HAP-1 (cell line): ENCODE results near the gene PEX11A.
A peak's percentile ranks its signal among the peaks of the same experiment; 100 is the strongest.

ENCODE experiments used
- DNase-seq, 2 experiments: peaks; one replicate each; pipeline ENCODE4 v3.0.0-alpha.2; 2016 to 2020; ENCODE audit warnings: low spot score in 2 of 2
- H3K27me3 ChIP-seq: fragments of 250-450 bp; sonication (Bioruptor Pico); 2 replicates; pipeline ENCODE4 v1.5.1; 2020; ENCODE audit warnings: low read depth, mild to moderate bottlenecking, moderate library complexity
- H3K36me3 ChIP-seq: fragments of 250-450 bp; sonication (Bioruptor Pico); replicated peaks from 2 replicates; pipeline ENCODE4 v1.5.1; 2020; ENCODE audit warnings: mild to moderate bottlenecking
- H3K4me1 ChIP-seq: fragments of 250-450 bp; sonication (Bioruptor Pico); 2 replicates; pipeline ENCODE4 v1.5.1; 2020; ENCODE audit warnings: mild to moderate bottlenecking
- H3K4me3 ChIP-seq: fragments of 250-450 bp; sonication (Bioruptor Pico); 2 replicates; pipeline ENCODE4 v1.5.1; 2020; ENCODE audit warnings: mild to moderate bottlenecking, moderate library complexity
- H3K9me3 ChIP-seq: fragments of 250-450 bp; sonication (Bioruptor Pico); 2 replicates; pipeline ENCODE4 v1.5.1; 2020; ENCODE audit warnings: mild to moderate bottlenecking, moderate library complexity
- in situ Hi-C: fragments of 300-500 bp; cut with MboI; formaldehyde crosslinking; loops from 3 replicates; pipeline ENCODE4 v1.14.3; 2020; ENCODE audit warnings: low sequenced_read_pairs, inconsistent platforms, mixed read lengths

The PEX11A gene

DNA sequence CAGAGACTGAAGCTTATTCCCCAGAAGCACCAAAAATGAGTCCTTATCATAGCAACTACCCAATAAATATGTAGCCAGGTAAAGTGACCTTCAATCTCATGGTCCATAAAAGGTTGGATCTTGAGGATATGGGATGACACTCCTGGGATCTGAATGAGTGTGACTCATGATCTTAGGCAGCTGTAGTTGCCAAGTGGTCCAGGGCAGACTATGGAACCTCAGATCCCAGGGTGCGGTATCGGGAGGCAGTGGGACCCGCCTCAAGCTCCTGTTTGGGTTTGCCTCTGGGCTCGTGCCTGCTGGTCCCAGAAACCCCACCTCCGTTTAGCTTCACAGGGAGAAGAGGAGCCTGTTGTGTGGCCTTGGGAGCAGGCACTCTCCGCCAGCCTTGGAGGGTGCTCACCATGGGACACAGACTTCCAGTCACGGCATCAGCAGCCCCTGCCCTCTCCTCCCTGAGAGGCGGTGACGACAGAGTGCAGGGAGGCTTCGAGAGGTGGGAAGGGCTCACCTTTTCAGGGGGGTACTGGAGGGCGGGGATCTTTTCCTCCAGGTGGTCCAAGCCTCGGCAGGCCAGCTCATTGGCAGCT lies 19.5 kb downstream of the PEX11A start:
- in situ Hi-C loops: no loop called here
- H3K4me1 ChIP-seq: peaks cover under 1% of the 10 kb centered on the region; the same call in 1 of the 2 replicates
- H3K27me3 ChIP-seq: no peaks in the 10 kb centered on the region

DNA sequence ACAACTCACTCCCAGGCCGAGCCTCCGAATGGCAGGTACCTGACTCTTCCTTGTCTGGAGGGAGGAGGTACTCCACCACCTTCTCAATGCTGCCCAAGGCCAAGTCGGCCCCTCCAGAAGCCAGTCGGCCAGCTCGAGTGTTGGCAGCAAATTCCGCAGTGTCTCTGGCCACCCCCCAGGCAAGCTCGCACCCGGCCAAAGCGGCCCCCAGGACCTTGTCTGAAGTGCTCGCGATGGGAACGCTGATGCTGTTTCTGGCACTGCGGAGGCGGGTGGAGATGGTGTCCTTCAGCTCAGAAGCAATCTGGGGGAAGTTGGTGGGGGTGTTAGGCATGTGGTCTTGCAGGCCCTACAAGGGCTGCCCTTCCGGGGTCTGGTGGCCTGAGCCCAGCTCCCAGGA lies 20.6 kb downstream of the PEX11A start:
- DNase-seq: no peak
- Histone ChIP-seq H3K36me3 (no peaks in the 10 kb centered on the region), H3K4me1 (peaks cover 4% of the 10 kb centered on the region; the same call in 1 of the 2 replicates), H3K9me3 (no peaks in the 10 kb centered on the region), H3K4me3 (no peak overlapping the region), H3K27me3 (no peaks in the 10 kb centered on the region)
- in situ Hi-C loops: no loop called here

More for the DNA sequence above, 19.5 kb downstream of the PEX11A start:
- Histone ChIP-seq H3K4me3 (no peak overlapping the region), H3K9me3 (no peaks in the 10 kb centered on the region), H3K36me3 (no peaks in the 10 kb centered on the region)
- no peak for DNase-seq

DNA sequence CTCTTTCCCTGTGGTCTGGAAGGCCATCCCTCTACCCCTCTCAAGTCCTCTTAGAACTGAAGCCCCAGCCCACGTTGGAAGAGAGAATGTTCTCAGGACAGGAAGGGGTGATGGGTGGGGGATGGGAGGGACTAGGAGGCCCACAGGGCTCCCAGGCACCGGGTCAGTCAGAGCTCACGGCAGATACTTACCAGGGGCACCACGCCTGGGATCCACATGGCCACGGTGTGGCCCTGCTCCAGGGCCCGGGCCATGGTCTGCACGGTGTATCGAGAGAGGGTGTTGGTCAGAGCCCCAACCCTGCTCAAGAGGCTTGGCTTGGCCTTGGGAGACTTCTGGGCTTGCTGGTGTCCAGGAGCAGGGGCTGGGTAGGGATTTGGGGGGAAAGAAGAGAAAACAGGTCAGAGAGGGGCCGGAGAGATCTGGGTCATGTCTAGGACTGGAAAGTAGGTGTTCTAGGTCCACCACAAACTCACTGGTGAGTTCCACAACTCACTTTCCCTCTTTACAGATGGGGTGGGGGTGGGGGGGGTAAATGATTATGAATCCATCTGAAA lies 21.2 kb downstream of the PEX11A start:
- no peaks in the 10 kb centered on the region for H3K9me3 ChIP-seq
- H3K36me3 ChIP-seq: no peaks in the 10 kb centered on the region
- in situ Hi-C loops: no loop called here
- peaks cover 4% of the 10 kb centered on the region; the same call in 1 of the 2 replicates for H3K4me1 ChIP-seq
- no peak for DNase-seq
- H3K27me3 ChIP-seq: no peaks in the 10 kb centered on the region
- no peak overlapping the region for H3K4me3 ChIP-seq

DNA sequence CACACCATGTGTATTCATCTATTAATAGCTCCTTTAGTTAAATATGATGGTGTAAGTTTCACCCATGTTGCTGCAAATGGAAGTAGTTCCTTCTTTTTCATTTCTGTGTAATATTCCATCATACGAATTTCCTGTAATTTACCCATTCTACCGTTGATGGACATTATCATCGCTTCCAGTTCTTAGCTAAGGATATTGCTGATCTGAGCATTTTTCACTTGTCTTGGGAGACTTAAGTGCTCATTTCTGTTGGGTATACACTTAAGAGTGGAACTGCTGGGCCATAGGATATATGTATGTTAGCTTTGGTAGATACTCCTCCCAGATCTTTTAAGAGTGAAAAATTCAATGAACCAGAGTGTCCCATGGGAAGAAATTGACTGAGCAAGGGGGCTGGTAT lies 22.4 kb downstream of the PEX11A start:
- H3K4me1 ChIP-seq: peaks cover 4% of the 10 kb centered on the region; the same call in 1 of the 2 replicates
- DNase-seq: no peak
- no peaks in the 10 kb centered on the region for H3K36me3 ChIP-seq
- H3K9me3 ChIP-seq: no peaks in the 10 kb centered on the region
- H3K27me3 ChIP-seq: no peaks in the 10 kb centered on the region
- in situ Hi-C loops: no loop called here
- no peak overlapping the region for H3K4me3 ChIP-seq

DNA sequence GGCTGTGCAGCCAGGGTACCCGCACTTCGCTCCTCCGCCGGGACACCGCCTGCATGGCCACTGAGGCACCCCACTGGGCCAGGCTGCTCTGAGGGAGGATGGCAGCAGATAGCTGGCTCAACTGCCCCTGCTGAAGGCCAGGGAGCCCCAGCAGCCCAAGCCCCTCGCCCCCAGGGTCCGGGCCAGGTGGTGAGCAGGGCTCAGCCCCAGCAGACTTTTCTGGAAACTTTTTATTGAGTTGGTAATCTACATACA lies 22.9 kb downstream of the PEX11A start:
- H3K36me3 ChIP-seq: no peaks in the 10 kb centered on the region
- peaks cover 4% of the 10 kb centered on the region; the same call in 1 of the 2 replicates for H3K4me1 ChIP-seq
- no peaks in the 10 kb centered on the region for H3K9me3 ChIP-seq
- no peak for DNase-seq
- H3K27me3 ChIP-seq: no peaks in the 10 kb centered on the region
- no peak overlapping the region for H3K4me3 ChIP-seq
- in situ Hi-C loops: no loop called here

DNA sequence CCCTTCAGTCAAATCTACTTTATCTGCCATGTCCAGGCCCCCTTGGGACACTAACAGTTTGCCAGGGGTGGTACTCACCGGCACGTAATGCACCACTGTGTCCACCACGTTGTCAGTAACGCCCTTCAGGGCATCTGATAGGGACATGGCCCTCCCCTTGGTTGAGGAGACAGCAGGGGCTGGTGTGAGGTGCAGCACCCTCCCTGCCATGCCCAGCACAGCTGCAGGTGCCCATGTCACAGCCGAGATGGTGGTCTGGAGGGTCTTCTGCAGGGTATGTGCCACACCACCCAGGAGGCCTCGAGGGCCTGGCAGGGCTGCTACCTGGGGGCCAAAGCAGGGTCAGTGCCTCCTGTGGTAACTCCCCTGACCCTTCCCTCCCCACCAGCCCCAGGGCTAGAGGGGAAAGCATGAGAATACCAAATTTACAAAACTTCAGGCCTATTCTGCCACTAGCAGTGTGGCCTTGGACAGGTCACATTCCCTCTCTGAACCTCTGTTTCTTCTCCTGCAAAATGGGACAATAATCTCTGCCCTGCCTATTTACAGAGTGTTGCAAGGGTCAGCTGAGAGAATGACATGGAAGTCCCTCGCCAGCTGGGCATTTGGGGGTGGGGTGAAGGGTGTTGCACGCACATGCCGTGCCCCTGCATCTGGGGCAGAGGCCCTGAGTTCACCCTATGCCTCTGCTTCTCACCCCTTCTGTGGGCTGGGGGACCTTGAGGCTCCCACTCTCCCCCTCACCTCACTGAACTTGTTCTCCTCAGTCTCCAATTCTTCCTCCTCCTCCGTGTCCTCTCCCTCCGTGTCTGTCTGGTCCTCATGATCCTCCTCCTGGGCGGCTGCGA lies 23.5 kb downstream of the PEX11A start:
- H3K36me3 ChIP-seq: no peaks in the 10 kb centered on the region
- H3K27me3 ChIP-seq: no peaks in the 10 kb centered on the region
- H3K4me1 ChIP-seq: peaks cover 4% of the 10 kb centered on the region; the same call in 1 of the 2 replicates
- no peak for DNase-seq
- H3K4me3 ChIP-seq: no peak overlapping the region
- no peaks in the 10 kb centered on the region for H3K9me3 ChIP-seq
- in situ Hi-C loops: no loop called here

DNA sequence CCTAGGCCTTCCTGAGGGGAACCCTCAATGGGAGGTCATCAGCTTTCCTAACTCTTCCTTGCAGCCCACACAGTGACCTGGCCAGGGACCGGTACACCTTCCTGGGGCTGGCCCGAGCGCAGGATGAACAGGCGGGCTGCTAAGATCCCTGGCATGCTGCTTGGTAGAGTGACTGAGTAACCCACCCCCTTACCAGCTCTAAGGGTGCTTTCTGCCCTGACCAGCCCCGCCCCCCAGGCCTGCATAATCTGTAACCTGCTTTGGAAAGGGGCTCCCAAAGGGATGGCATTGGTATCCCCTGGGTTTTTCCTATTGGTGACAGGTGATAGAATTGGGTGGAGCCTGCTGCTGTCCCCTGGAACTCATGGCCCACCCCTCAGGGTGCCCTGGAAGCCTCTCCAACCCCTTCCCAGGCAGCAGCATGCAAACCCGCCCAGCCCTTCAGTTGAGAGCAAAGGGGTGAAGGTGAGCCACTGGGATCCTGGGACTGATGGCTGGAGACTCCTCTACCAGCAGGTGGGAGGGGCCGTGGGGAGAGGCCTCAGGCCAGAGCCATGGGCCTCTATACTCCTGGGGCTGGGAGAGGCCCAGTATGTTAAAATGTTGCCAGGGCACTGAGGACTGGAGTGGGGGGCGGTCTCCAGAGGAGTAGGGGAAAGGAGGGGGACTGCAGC lies 24.2 kb downstream of the PEX11A start:
- DNase-seq: no peak
- no peak overlapping the region for H3K4me3 ChIP-seq

DNA sequence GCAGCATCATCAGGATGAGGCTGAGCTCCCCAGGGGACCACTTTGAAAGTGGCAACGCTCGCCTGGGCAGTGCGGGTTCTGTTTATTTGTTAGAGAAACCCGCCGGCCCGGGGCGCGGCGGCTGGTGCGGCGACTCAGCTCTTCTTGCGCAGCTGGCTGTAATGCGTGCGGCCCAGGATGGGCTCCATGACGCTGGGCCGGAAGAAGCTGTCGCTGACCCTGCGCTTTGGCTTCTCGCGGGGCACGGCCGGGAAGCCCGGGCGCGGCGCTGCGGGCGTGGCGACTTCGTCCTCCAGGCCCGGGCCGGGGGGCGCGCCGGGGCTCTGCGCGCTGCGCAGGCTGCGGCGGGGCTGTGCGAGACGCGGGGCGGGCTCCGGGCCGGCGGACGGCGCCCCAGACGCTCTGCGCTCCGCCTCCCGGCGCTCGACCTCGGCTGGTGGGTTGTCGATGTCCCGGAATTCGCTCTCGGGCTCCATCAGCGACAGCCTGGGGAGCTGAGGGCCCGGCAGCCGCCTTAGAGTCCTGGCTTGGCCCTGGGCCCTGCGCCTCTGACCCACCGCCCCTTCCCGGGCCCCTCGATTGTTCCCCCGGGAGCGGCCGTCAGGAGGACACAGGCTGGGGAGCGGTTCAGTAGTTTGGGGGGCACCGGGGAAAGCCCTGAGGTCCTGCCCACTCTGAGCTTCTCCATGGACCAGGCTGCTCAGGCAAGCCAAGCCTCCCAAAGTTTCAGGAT lies 24.9 kb downstream of the PEX11A start:
- peak in 1 of 2 experiments; percentile 61 for DNase-seq
- in situ Hi-C loops: no loop called here
- Histone ChIP-seq H3K4me3 (peak overlapping the region; percentile 17), H3K36me3 (no peaks in the 10 kb centered on the region), H3K4me1 (peaks cover 4% of the 10 kb centered on the region; the same call in 1 of the 2 replicates), H3K9me3 (no peaks in the 10 kb centered on the region), H3K27me3 (no peaks in the 10 kb centered on the region)

More for the DNA sequence above, 24.2 kb downstream of the PEX11A start:
- Histone ChIP-seq H3K36me3 (no peaks in the 10 kb centered on the region), H3K9me3 (no peaks in the 10 kb centered on the region), H3K4me1 (peaks cover 4% of the 10 kb centered on the region; the same call in 1 of the 2 replicates), H3K27me3 (no peaks in the 10 kb centered on the region)
- in situ Hi-C loops: no loop called here

DNA sequence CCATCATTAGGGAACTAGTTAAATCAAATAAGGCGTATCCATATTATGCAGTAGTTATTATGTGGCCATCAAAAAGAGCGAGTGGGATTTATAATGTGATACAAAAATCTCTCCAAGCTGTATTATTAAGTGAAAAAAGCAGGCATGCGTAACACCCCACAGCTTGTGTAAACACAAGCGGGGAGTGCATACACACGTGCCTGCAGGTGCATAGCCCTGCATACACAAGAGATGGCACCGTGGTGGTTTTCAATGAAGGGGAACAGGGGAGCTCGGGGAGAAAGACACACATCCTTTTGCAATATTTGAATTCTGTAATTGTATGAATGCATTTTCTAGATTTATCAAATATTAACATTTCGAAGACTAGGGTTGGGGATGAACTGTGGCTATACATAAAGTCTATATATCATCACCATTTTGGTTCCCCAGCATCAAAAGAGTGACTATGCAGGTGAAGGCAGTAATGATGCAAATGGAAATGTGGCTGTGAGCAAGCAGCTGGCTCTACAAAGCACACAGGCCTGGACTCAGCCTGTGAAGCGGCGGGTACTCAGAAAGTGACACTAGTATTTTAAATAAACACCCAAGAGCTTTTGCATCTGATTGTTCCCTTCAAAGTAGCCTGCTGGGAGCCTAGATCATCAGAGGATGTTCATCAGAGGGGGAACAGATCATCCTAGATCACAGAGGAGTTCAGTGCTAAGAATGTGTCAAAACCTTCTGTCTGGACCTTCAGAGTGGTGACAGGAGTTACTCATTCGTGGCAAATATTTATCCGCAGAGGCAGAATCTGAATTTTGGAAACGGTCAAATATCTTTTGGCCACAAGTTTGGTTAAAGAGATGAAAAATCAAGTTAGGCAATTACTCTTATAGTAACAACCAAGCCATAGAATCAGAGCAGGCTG lies 25.9 kb downstream of the PEX11A start:
- H3K36me3 ChIP-seq: no peaks in the 10 kb centered on the region
- DNase-seq: no peak
- in situ Hi-C loops: no loop called here
- H3K4me3 ChIP-seq: no peak overlapping the region
- peaks cover 4% of the 10 kb centered on the region; the same call in 1 of the 2 replicates for H3K4me1 ChIP-seq
- H3K27me3 ChIP-seq: no peaks in the 10 kb centered on the region
- no peaks in the 10 kb centered on the region for H3K9me3 ChIP-seq

DNA sequence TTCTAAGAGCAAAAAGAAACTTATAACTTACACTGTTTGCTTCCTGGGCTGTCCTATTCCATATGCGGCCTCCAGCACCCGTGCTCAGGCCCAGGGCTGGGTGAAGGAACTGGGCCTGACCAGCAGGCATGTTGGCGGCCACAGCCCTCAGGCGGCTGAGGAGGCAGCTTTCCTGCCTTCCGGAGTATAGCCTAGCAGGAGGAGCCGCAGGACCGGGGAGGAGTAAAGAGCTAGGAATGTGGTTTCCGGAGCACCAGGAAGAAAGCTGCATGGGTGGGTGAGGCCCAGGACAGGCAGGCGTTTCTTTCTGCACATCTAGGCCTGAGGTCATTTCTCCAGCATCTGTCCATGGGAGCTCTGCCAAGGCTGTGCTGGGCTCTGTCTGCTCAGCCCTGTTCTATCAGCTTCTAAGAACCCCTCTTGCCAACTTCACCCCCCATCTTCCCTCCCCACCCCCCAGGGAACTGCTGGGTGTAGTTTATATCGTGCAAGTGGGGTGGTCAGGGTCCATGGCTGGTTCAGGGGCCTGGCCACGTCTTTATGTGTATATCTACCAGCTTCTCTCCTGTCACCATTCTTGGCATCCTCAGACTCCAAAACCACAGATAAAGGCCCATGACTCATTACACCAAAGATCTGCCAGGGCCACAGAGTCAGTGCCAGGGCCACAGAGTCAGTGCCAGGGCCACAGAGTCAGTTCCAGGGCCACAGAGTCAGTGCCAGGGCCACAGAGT lies 27.5 kb downstream of the PEX11A start:
- DNase-seq: no peak
- no peaks in the 10 kb centered on the region for H3K9me3 ChIP-seq
- in situ Hi-C loops: no loop called here
- peaks cover 4% of the 10 kb centered on the region; the same call in 1 of the 2 replicates for H3K4me1 ChIP-seq
- H3K27me3 ChIP-seq: no peaks in the 10 kb centered on the region
- no peaks in the 10 kb centered on the region for H3K36me3 ChIP-seq
- H3K4me3 ChIP-seq: no peak overlapping the region

DNA sequence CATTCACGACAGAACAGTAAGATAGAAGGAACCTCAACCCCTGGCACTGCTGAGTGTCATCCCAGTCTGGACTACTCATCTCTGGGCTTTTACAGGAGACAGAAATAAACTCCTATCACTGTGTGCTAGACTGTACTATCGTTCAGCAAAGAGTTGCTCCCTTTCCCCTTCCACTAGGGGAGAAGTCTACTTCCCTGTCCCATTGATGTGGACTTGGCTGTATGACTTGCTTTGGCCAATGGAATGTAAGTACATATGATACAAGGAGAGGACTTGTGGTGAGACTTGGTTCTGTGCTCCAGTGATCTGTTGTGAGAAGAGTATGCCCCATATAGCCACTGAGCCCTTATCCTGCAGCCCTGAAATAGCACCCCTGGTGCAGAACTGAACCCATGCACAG lies 30.0 kb downstream of the PEX11A start:
- no peaks in the 10 kb centered on the region for H3K9me3 ChIP-seq

DNA sequence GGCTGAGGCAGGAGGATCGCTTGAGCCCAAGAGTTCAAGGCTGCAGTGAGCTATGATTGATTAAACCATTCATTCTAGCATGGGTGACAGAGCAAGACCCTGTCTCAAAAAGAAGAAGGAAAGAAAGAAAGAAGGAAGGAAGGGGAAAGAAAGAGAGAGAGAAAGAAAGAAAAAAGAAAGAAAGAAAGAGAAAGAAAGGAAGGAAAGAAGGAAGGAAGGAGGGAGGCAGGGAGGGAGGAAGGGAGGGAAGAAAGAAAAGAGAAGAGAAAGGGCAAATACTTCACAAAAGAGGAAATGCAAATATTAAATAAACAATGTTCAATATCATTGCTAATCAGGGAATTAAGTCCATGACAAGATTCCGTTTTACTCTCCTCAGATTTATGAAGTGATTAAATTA lies 31.3 kb downstream of the PEX11A start:
- no peak for DNase-seq
- H3K27me3 ChIP-seq: no peaks in the 10 kb centered on the region
- H3K36me3 ChIP-seq: no peaks in the 10 kb centered on the region
- H3K9me3 ChIP-seq: no peaks in the 10 kb centered on the region
- no peak overlapping the region for H3K4me3 ChIP-seq
- in situ Hi-C loops: no loop called here
- H3K4me1 ChIP-seq: peaks cover 4% of the 10 kb centered on the region; the same call in 1 of the 2 replicates

More for the DNA sequence above, 30.0 kb downstream of the PEX11A start:
- H3K27me3 ChIP-seq: no peaks in the 10 kb centered on the region
- no peaks in the 10 kb centered on the region for H3K36me3 ChIP-seq
- H3K4me1 ChIP-seq: peaks cover 3% of the 10 kb centered on the region
- in situ Hi-C loops: no loop called here
- no peak for DNase-seq
- no peak overlapping the region for H3K4me3 ChIP-seq
